ENCODE data around the gene HSBP1L1. TPM values are rescaled to one million over a fixed set of nuclear protein-coding genes. Genes with fewer than 3 reads are reported as not detected.
"Not testable (repeated sequence)": the region's sequence is repeated elsewhere in the genome, so short reads cannot be mapped to it uniquely, and the experiment has no call there.

The HSBP1L1 gene
- total and polyA plus RNA-seq, 2 donors (not counting 1 experiment from before 2014, with no cell fraction given): 13.4 to 24.6 TPM

DNA sequence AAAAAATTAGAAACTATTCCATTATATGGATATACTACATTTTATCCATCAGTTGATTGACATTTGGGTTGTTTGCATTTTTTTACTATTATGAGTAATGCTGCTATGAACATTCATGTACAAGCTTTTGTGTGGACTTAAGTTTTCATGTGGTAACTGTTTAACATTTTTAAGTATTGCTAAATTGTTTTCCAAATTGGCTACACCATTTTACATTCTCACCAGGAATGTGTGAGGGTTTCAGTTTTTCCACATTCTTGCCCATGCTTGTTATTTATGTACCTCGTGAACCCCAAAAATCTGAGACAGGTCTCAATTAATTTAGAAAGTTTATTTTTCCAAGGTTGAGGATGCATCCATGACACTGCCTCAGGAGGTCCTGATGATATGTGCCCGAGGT lies 27.1 kb downstream of the HSBP1L1 start:
- Histone ChIP-seq H4K20me1 (ENCODE audit: control insufficient read depth, extremely low read depth, insufficient read depth, low read length) (peaks cover 2% of the 10 kb centered on the region), H3K9me3 (ENCODE audit: control insufficient read depth, insufficient read depth, low read depth, low read length) (no peaks in the 10 kb centered on the region), H3K27ac (ENCODE audit: insufficient read depth, low read length) (no peak overlapping the region), H3K79me2 (ENCODE audit: control insufficient read depth, insufficient read depth, low read length) (peaks cover 18% of the 10 kb centered on the region), H3K27me3 (ENCODE audit: control insufficient read depth, insufficient read depth, low read length) (no peaks in the 10 kb centered on the region), H3K9ac (ENCODE audit: insufficient read depth, low read length) (no peak overlapping the region), H2AFZ (ENCODE audit: low read length) (no peak overlapping the region), H3K4me3 (replicated peaks in 1 of 4; ENCODE audit: control extremely low read depth in 1 of 4, insufficient read depth in 1 of 4, low read depth in 3 of 4, low read length in 4 of 4) (no peak overlapping the region), H3K4me1 (ENCODE audit: control insufficient read depth, extremely low read depth, insufficient read depth, low read length) (peaks cover under 1% of the 10 kb centered on the region), H3K4me2 (ENCODE audit: extremely low read depth, insufficient read depth, low read length) (no peak overlapping the region), H3K36me3 (ENCODE audit: control insufficient read depth, insufficient read depth, low read length) (no peaks in the 10 kb centered on the region)
- DNase-seq (ENCODE audit: low read depth in 2 of 2): no peak
- TF ChIP-seq EZH2 (IDR thresholded peaks at IDR 0.05; ENCODE audit: low read length, missing control alignments): no peak
- TF ChIP-seq, protein P1, sequence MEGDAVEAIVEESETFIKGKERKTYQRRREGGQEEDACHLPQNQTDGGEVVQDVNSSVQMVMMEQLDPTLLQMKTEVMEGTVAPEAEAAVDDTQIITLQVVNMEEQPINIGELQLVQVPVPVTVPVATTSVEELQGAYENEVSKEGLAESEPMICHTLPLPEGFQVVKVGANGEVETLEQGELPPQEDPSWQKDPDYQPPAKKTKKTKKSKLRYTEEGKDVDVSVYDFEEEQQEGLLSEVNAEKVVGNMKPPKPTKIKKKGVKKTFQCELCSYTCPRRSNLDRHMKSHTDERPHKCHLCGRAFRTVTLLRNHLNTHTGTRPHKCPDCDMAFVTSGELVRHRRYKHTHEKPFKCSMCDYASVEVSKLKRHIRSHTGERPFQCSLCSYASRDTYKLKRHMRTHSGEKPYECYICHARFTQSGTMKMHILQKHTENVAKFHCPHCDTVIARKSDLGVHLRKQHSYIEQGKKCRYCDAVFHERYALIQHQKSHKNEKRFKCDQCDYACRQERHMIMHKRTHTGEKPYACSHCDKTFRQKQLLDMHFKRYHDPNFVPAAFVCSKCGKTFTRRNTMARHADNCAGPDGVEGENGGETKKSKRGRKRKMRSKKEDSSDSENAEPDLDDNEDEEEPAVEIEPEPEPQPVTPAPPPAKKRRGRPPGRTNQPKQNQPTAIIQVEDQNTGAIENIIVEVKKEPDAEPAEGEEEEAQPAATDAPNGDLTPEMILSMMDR (conservative IDR thresholded peaks at IDR 0.05 in 1 of 2, IDR thresholded peaks at IDR 0.05 in 1 of 2; ENCODE audit: low read depth in 1 of 2, low read length in 2 of 2): no peak

DNA sequence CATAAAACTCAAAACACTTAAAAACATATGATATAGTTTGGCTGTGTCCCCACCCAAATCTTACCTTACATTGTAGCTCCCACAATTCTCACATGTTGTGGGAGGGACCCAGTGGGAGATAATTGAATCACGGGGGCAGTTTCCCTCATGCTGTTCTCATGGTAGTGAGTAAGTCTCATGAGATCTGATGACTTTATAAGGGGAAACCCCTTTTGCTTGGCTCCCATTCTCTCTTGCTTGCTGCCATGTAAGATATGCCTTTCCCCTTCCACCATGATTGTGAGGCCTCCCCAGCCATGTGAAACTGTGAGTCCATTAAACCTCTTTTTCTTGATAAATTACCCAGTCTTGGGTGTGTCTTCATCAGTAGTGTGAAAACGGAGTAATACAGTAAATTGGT lies 35.3 kb downstream of the HSBP1L1 start:
- H3K4me1 ChIP-seq (ENCODE audit: control insufficient read depth, extremely low read depth, insufficient read depth, low read length); H3K27ac ChIP-seq (ENCODE audit: insufficient read depth, low read length); H3K4me2 ChIP-seq (ENCODE audit: extremely low read depth, insufficient read depth, low read length); H3K9me3 ChIP-seq (ENCODE audit: control insufficient read depth, insufficient read depth, low read depth, low read length); H3K4me3 ChIP-seq (replicated peaks in 1 of 4; ENCODE audit: control extremely low read depth in 1 of 4, insufficient read depth in 1 of 4, low read depth in 3 of 4, low read length in 4 of 4); H3K27me3 ChIP-seq (ENCODE audit: control insufficient read depth, insufficient read depth, low read length); H3K79me2 ChIP-seq (ENCODE audit: control insufficient read depth, insufficient read depth, low read length); H2AFZ ChIP-seq (ENCODE audit: low read length); H4K20me1 ChIP-seq (ENCODE audit: control insufficient read depth, extremely low read depth, insufficient read depth, low read length); DNase-seq (ENCODE audit: low read depth in 2 of 2); H3K36me3 ChIP-seq (ENCODE audit: control insufficient read depth, insufficient read depth, low read length); H3K9ac ChIP-seq (ENCODE audit: insufficient read depth, low read length): not testable (repeated sequence)

DNA sequence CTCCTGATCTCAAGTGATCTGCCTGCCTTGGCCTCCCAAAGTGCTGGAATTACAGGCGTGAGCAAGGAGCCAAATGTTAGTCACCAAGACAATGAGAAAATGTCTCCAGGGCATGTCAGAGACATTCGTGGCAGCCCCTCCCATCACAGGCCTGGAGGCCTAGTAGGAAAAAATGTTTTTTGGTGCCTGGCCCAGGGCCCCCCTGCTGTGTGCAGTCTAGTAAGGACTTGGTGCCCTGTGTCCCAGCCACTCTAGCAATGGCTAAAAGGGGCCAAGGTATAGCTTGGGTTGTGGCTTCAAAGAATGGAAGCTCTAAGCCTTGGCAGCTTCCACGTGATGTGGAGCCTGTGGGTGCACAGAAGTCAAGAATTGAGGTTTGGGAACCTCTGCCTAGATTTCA lies 36.4 kb downstream of the HSBP1L1 start:
- Histone ChIP-seq H3K9ac (ENCODE audit: insufficient read depth, low read length) (no peak overlapping the region), H3K27me3 (ENCODE audit: control insufficient read depth, insufficient read depth, low read length) (no peaks in the 10 kb centered on the region), H3K79me2 (ENCODE audit: control insufficient read depth, insufficient read depth, low read length) (no peaks in the 10 kb centered on the region), H3K36me3 (ENCODE audit: control insufficient read depth, insufficient read depth, low read length) (no peaks in the 10 kb centered on the region), H4K20me1 (ENCODE audit: control insufficient read depth, extremely low read depth, insufficient read depth, low read length) (no peaks in the 10 kb centered on the region), H3K4me3 (replicated peaks in 1 of 4; ENCODE audit: control extremely low read depth in 1 of 4, insufficient read depth in 1 of 4, low read depth in 3 of 4, low read length in 4 of 4) (no peak overlapping the region), H3K4me2 (ENCODE audit: extremely low read depth, insufficient read depth, low read length) (no peak overlapping the region), H3K4me1 (ENCODE audit: control insufficient read depth, extremely low read depth, insufficient read depth, low read length) (no peaks in the 10 kb centered on the region), H3K27ac (ENCODE audit: insufficient read depth, low read length) (no peak overlapping the region), H3K9me3 (ENCODE audit: control insufficient read depth, insufficient read depth, low read depth, low read length) (no peaks in the 10 kb centered on the region), H2AFZ (ENCODE audit: low read length) (no peak overlapping the region)
- no peak for TF ChIP-seq EZH2 (IDR thresholded peaks at IDR 0.05; ENCODE audit: low read length, missing control alignments)
- TF ChIP-seq, protein P1 (conservative IDR thresholded peaks at IDR 0.05 in 1 of 2, IDR thresholded peaks at IDR 0.05 in 1 of 2; ENCODE audit: low read depth in 1 of 2, low read length in 2 of 2): no peak
- no peak for DNase-seq (ENCODE audit: low read depth in 2 of 2)

Measured in fibroblast of lung (primary cell).